MCF 10A (cell line): Measurements from ENCODE around the gene PTPRK. TPM values are rescaled to one million over a fixed set of nuclear protein-coding genes. Genes with fewer than 3 reads are reported as not detected.

Experiments
- BruUV-seq: library from RNA; stranded (reverse); fragments of 400-500 nt; replicated peaks from 2 replicates; lab custom pipeline; 2021; lab: Mats Ljungman, UMichigan
- CTCF ChIA-PET: fragments of 300-600 bp; sonication (Branson Sonifier 250); formaldehyde crosslinking; extraction: SDS; loops from one replicate; lab custom pipeline; 2021; ENCODE audit warnings: antibody characterized with exemption, inconsistent platforms; lab: Yijun Ruan, JAX
- POLR2A ChIA-PET: fragments of 300-600, 350-650 bp; sonication (Branson Sonifier 250); formaldehyde crosslinking; extraction: SDS; loops from one replicate; lab custom pipeline; 2020; ENCODE audit warnings: antibody characterized with exemption, inconsistent platforms; lab: Yijun Ruan, JAX
- DNase-seq: peaks from one replicate; pipeline ENCODE4 v3.0.0-alpha.2; 2018; ENCODE audit not compliant: unreplicated experiment
- H3K27ac Mint-ChIP-seq: one replicate; pipeline ENCODE4 v1.8.0; 2022; ENCODE audit warnings: mild to moderate bottlenecking, low read depth, mixed read lengths; ENCODE audit not compliant: unreplicated experiment
- H3K27me3 Mint-ChIP-seq: one replicate; pipeline ENCODE4 v1.8.0; 2022; ENCODE audit warnings: mixed read lengths; ENCODE audit not compliant: insufficient read depth, unreplicated experiment
- H3K36me3 Mint-ChIP-seq: one replicate; pipeline ENCODE4 v1.8.0; 2022; ENCODE audit warnings: mild to moderate bottlenecking, moderate library complexity, mixed read lengths; ENCODE audit not compliant: insufficient read depth, unreplicated experiment
- H3K4me1 Mint-ChIP-seq: one replicate; pipeline ENCODE4 v1.8.0; 2022; ENCODE audit warnings: mixed read lengths; ENCODE audit not compliant: insufficient read depth, unreplicated experiment
- H3K4me3 Mint-ChIP-seq: one replicate; pipeline ENCODE4 v1.8.0; 2022; ENCODE audit warnings: mild to moderate bottlenecking, moderate library complexity, mixed read lengths; ENCODE audit not compliant: unreplicated experiment
- H3K9me3 Mint-ChIP-seq: one replicate; pipeline ENCODE4 v1.8.0; 2022; ENCODE audit warnings: mixed read lengths; ENCODE audit not compliant: unreplicated experiment
- intact Hi-C: fragments of 100-400 bp; cut with micrococcal nuclease; formaldehyde crosslinking; loops from 2 replicates; pipeline ENCODE4 v1.14.1; 2022
- total RNA-seq: library from RNA; stranded (reverse); gene quantifications from 2 replicates; pipeline ENCODE4 v1.2.3, GENCODE V29; 2022
- TF ChIP-seq, protein P1 (sequence below): fragments of 200-600 bp; IDR thresholded peaks from one replicate; pipeline ENCODE4 v1.8.0; 2022; ENCODE audit warnings: antibody characterized with exemption, mild to moderate bottlenecking; ENCODE audit not compliant: unreplicated experiment

The PTPRK gene
- total RNA-seq, 1 experiment from 2014 or later = 50.2 TPM

DNA sequence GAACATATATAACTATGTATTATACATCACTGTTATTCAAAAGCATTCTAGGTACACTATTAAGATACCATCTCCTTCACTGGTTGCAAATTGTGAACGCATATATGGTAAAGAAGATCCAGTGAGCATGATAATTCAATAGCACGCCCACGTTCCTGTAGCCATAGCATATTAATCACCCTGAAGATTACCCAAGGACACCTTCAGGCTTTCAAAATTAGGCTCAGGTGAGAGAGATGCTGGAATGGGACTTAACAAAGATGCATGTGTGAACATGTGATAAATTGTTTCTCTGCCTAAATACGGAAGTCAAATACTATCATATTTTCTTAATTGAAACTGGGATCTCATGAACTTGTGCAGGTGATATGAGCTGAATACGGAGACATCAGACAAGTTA, 303.5 kb downstream of the PTPRK start:
- no peaks in the 10 kb centered on the region for H3K9me3 Mint-ChIP-seq
- ChIA-PET CTCF (no interaction called here), POLR2A (no interaction called here)
- no peak overlapping the region for H3K27ac Mint-ChIP-seq
- H3K4me1 Mint-ChIP-seq = no peaks in the 10 kb centered on the region
- H3K36me3 Mint-ChIP-seq = peaks cover 18% of the 10 kb centered on the region
- no TSS peak for BruUV-seq
- TF ChIP-seq, protein P1, sequence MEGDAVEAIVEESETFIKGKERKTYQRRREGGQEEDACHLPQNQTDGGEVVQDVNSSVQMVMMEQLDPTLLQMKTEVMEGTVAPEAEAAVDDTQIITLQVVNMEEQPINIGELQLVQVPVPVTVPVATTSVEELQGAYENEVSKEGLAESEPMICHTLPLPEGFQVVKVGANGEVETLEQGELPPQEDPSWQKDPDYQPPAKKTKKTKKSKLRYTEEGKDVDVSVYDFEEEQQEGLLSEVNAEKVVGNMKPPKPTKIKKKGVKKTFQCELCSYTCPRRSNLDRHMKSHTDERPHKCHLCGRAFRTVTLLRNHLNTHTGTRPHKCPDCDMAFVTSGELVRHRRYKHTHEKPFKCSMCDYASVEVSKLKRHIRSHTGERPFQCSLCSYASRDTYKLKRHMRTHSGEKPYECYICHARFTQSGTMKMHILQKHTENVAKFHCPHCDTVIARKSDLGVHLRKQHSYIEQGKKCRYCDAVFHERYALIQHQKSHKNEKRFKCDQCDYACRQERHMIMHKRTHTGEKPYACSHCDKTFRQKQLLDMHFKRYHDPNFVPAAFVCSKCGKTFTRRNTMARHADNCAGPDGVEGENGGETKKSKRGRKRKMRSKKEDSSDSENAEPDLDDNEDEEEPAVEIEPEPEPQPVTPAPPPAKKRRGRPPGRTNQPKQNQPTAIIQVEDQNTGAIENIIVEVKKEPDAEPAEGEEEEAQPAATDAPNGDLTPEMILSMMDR = no peak
- intact Hi-C loops = no loop called here
- no peak overlapping the region for H3K4me3 Mint-ChIP-seq
- no peak for DNase-seq
- H3K27me3 Mint-ChIP-seq = no peaks in the 10 kb centered on the region

DNA sequence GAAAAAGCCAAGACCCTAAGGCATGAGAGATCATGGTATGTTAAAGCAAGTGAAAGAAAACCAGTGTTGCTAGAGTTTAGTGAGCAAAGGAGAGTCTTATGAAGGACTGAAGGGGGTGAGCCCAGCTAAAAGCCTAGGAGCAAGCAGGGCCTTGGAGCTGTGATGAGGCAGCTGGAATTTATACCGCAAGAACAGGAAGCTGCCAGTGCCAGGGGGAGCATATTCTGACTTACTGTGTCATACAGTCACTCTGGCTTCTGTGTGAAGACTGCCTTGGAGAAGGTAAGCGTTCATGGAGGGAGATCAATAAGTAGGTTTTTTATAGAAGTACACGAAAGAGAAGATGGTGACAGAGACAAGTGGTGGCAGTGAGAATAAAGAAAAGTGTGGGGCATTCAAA, 310.6 kb downstream of the PTPRK start:
- no peaks in the 10 kb centered on the region for H3K27me3 Mint-ChIP-seq
- H3K27ac Mint-ChIP-seq = peak overlapping the region; percentile 14
- BruUV-seq = no TSS peak
- TF ChIP-seq, protein P1 = no peak
- POLR2A ChIA-PET = no interaction called here
- CTCF ChIA-PET = interaction anchor here (0.9 kb wide), 1 partner anchor 311 kb away, joined by 3 read pairs; the partner anchor contains the start of gene PTPRK
- peaks cover 34% of the 10 kb centered on the region for H3K4me1 Mint-ChIP-seq
- peak; percentile 48 for DNase-seq
- H3K4me3 Mint-ChIP-seq = no peak overlapping the region
- intact Hi-C loops = no loop called here
- peaks cover 6% of the 10 kb centered on the region for H3K36me3 Mint-ChIP-seq
- H3K9me3 Mint-ChIP-seq = peaks cover 7% of the 10 kb centered on the region

DNA sequence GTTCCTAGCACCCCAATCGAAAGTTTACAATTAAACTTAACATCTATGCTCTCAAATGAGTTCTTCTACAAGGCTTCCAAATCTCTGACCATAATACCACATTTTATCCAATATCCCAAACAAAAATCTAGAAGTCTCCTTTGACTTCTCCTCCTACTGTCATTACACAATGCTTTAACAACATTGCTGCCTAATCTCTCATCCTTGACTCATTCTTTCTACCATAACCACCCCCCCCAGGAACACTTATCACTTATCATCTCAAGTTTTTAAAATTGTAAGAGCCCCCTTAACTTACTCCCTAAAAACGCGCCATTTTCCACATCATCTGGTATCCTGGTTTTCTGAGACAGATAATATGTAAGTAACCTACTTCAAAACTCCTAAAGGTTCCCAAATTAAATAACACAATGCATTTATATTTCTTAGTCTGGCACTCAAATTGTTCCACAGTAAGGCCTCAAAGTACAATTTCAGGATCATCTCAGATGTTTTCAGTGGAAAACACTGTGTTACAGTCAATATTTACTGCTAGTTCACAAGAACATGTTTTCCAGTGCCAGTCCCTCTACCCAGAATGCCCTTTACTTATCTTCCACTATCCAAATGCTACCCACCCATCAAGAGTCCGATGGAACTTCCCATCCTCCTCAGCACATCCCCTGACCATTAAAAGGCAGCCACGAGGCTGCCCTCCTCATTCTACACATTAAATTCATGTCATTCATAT, 311.4 kb downstream of the PTPRK start:
- Mint-ChIP-seq H3K4me1 (peaks cover 42% of the 10 kb centered on the region), H3K36me3 (peaks cover 6% of the 10 kb centered on the region), H3K9me3 (peaks cover 8% of the 10 kb centered on the region), H3K4me3 (no peak overlapping the region), H3K27ac (peak overlapping the region; percentile 14), H3K27me3 (no peaks in the 10 kb centered on the region)
- BruUV-seq = no TSS peak
- DNase-seq = peak; percentile 43
- ChIA-PET POLR2A (no interaction called here), CTCF (no interaction called here)
- TF ChIP-seq, protein P1 = no peak
- intact Hi-C loops = no loop called here

DNA sequence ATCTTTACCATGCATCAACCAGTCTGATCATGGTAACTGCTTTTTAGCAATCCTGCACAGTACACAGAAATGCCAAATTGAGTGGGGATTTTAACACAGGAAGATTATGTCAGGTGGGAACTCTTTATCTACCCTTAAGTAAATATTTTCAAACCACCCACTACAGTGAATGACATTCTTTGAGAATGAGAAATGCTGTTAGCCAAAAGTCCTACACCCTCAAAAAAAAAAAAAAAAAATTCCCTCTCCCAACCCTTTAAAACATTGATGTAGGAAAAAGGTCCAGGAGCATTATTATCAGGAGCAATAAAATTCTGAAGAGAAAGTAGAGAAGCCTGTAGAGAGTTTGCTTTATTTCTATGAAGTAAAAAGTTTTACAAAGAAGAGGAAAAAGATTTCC, 312.3 kb downstream of the PTPRK start:
- no TSS peak for BruUV-seq
- intact Hi-C loops = no loop called here
- peak overlapping the region; percentile 14 for H3K27ac Mint-ChIP-seq
- ChIA-PET CTCF (no interaction called here), POLR2A (no interaction called here)
- peaks cover 6% of the 10 kb centered on the region for H3K36me3 Mint-ChIP-seq
- TF ChIP-seq, protein P1 = no peak
- peaks cover 8% of the 10 kb centered on the region for H3K9me3 Mint-ChIP-seq
- DNase-seq = peak; percentile 16
- peaks cover 43% of the 10 kb centered on the region for H3K4me1 Mint-ChIP-seq
- no peak overlapping the region for H3K4me3 Mint-ChIP-seq
- no peaks in the 10 kb centered on the region for H3K27me3 Mint-ChIP-seq
